NCI-H748 (cell line): Measurements from ENCODE around the gene WBP2.

ENCODE experiments used
- DNase-seq: peaks from one replicate; lab custom pipeline; 2025; ENCODE audit not compliant: unreplicated experiment; lab: John Stamatoyannopoulos, UW

The WBP2 gene

GRCh38 chr17:75831032-75831571 is 24.0 kb downstream of the WBP2 start:
- DNase-seq = no peak

GRCh38 chr17:75830164-75831031 is 24.7 kb downstream of the WBP2 start:
- peak; percentile 6 for DNase-seq

GRCh38 chr17:75829747-75830146 is 25.4 kb downstream of the WBP2 start:
- no peak for DNase-seq

- no peak for DNase-seq
These were observed 26.4 kb downstream of the WBP2 start for GRCh38 chr17:75828741-75829140.

- peak; percentile 50 for DNase-seq
These were observed 27.1 kb downstream of the WBP2 start for GRCh38 chr17:75828076-75828400.

- DNase-seq = peak; percentile 73
These were observed 27.6 kb downstream of the WBP2 start for GRCh38 chr17:75827308-75828075.

- DNase-seq = no peak
These were observed 28.4 kb downstream of the WBP2 start for GRCh38 chr17:75826561-75827307.

GRCh38 chr17:75825748-75826370 is 29.3 kb downstream of the WBP2 start:
- no peak for DNase-seq

GRCh38 chr17:75825149-75825552 is 30.0 kb downstream of the WBP2 start:
- no peak for DNase-seq

- DNase-seq = no peak
These were observed 30.5 kb downstream of the WBP2 start for GRCh38 chr17:75824666-75825065.

GRCh38 chr17:75824050-75824552 is 31.0 kb downstream of the WBP2 start:
- DNase-seq = no peak

- no peak for DNase-seq
These were observed 31.7 kb downstream of the WBP2 start for GRCh38 chr17:75823257-75824041.

- DNase-seq = no peak
These were observed 32.4 kb downstream of the WBP2 start for GRCh38 chr17:75822800-75823166.

- no peak for DNase-seq
These were observed 32.9 kb downstream of the WBP2 start for GRCh38 chr17:75822119-75822799.

GRCh38 chr17:75821552-75821951 is 33.6 kb downstream of the WBP2 start:
- DNase-seq = no peak

GRCh38 chr17:75820094-75821080 is 34.7 kb downstream of the WBP2 start:
- no peak for DNase-seq

- DNase-seq = no peak
These were observed 35.5 kb downstream of the WBP2 start for GRCh38 chr17:75819678-75820077.

- DNase-seq = no peak
These were observed 36.0 kb downstream of the WBP2 start for GRCh38 chr17:75819116-75819515.
